ENCODE results near the gene ZNF423.

Gene ZNF423

GRCh38 chr16:49869731-49870130, 13.8 kb upstream of the ZNF423 start:
- DNase-seq = no peak

DNA sequence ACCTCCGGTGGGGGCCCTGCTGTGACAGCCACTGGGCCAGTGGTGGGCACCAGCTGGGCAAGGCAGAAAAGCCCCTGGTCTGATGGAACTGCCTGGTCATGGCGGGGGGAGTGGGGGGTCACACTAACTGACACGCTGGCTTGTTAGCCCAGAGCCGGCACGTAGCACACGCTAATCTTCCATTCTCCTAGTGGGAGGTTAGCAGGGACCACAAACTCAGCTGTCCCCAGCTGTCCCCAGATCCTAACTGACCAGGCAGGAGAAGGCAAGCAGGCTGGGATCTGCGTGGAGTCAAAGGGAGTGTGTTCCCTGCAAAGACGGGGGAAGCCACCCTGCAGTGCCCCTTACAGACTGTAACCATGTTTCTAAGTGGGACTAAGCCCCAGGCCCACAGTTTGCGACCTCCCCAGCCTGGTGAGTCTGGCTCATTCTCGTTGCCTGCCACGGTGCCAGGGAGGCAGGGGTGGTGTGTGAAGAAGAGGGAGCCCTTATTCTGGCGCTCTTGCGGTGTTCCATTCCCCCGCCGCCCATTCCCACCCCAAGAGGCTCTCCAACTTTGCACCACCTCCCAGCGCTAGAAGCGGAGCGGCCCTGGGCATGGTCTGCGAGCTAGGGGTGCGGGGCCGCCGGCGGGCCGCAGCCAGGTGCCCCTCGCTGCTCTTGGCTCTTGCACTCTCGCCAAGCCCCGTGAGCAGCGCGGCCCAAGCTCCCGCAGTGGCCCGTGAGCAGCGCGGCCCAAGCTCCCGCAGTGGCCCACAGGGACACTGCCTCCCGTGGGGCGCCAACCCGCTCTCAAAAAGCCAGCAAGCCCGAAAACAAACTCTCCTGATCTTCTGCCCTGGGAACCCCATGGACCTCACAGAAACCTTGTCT, 12.1 kb upstream of the ZNF423 start:
- DNase-seq = no peak

DNA sequence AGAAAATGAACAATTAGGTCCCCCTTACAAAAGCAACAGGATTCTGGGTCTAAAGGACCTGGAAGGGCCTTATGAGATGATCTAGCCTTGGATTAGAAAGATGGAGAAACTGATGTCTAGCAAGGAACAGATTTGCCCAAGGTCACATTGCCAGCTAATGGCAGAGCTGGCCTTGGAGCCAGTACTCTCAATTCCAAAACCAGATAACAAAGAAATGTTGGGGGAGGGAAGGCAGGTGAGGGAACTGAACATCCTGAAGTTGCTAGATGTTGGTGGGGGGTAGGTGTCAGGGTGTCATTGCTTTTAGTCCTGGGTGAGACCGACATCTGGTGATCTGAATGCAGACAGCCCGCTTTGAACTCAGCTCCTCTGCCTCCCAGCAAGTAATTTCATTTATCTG, 11.3 kb upstream of the ZNF423 start:
- no peak for DNase-seq

DNA sequence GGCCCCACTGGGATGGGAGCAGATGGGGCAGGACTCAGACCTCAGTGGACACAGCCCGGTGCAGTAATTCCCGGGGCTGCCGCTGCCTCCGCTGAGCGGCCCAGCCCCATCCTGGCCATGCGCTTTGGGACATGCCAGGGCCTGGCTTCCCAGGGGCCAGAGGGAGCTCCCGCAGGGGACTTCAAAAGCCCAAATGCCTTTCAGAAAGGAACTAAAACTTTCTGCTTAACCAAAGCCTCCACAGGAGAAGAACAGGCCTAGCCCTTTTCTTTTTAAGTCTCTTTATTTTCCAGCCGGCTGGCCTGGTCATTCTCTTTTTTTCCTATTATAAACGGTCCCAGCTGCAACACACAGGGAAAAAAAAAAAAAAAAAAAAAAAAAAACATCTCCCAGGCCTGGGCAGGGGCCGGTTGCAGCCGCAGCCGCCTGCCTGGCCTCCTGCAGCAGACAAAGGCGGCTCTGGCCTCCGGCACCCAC, 10.7 kb upstream of the ZNF423 start:
- DNase-seq = no peak

DNA sequence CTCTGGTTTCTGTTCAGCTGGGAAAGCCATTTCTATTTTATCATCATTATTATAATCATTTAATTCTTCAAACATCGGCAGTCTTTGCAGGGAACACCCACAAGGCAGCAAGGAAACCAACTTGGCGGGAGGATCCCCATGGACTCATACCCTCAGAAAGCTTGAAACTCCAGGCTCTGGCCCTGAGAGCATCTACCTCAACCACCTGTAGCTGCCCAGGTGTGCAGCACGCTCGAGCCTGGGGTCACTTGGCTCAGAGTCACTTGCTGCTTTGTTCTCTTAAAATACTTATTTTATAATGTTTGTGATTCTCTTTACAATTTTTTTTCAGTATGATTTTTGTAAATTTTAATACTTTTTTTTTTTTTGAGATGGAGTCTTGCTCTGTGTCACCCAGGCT, 6.8 kb upstream of the ZNF423 start:
- DNase-seq = no peak

DNA sequence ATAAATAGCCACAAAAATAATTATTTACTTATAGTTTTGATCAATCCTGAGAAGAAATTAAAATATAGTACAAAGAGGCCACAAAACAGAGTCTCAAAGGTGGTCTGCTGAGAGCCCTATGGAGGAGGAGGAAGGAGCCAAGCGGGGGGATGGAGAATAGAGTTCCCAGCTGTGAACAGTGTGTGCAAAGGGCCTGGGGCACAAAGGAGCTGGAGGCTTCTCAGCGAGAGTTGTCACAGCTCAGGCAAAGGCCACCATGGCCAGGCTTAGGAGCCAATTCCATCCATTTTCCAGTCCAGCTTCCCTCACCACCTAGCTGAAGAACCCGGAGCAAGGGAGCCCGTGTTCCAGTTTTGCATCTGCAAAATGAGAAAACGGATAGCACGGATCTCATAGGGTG, 5.4 kb upstream of the ZNF423 start:
- DNase-seq = no peak

DNA sequence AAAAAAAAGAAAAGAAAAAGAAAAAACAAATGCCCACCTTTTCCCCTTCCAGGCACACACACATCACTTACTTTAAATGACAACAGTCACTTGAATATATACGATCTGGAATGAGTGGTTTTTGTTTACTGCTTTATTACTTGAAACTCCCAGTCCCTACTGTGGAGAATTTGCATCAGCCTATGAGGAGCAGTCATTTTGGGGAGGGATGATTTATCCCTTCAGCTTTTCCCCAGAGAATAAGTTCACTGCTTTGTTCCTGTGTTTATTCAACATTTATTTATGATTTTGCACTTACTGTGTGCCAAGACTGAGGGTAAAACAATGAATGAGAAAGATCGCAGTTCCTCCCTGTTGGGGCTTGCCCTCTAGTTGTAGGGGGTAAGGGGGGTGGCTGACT, 4.7 kb upstream of the ZNF423 start:
- no peak for DNase-seq

DNA sequence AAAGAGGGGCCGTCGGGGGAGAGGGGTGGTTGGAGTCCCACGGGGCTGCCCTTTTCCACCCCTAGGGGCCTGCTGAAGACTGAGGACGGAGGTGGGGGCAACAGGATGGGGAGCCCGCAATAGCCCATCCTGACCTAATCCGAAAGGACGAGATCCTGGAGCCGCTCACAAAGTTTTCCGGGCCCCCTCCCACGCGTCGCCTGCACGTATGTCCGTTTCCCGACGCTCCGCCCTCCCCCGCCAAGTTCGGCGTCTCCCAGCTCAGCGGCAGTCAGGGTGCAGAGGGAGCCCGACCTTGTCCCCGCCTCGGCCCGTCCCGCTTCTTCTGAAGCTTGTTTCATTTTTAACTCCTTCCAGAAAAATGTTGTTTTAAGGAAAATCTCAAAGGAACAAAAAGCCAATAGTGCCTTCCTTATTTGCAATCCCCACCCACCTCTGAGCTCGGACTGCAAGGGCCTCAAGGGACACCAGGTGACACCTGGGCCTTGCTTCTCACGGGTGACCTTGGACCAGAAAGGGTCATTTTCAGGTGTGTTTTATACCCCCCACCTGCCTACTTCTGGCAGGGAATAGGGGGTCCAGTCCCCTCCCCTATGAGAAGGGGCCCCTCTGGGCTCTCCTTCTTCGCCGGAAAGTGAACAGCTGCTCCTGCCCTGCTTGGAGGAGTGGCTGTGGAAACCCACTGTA, 3.4 kb upstream of the ZNF423 start:
- no peak for DNase-seq

DNA sequence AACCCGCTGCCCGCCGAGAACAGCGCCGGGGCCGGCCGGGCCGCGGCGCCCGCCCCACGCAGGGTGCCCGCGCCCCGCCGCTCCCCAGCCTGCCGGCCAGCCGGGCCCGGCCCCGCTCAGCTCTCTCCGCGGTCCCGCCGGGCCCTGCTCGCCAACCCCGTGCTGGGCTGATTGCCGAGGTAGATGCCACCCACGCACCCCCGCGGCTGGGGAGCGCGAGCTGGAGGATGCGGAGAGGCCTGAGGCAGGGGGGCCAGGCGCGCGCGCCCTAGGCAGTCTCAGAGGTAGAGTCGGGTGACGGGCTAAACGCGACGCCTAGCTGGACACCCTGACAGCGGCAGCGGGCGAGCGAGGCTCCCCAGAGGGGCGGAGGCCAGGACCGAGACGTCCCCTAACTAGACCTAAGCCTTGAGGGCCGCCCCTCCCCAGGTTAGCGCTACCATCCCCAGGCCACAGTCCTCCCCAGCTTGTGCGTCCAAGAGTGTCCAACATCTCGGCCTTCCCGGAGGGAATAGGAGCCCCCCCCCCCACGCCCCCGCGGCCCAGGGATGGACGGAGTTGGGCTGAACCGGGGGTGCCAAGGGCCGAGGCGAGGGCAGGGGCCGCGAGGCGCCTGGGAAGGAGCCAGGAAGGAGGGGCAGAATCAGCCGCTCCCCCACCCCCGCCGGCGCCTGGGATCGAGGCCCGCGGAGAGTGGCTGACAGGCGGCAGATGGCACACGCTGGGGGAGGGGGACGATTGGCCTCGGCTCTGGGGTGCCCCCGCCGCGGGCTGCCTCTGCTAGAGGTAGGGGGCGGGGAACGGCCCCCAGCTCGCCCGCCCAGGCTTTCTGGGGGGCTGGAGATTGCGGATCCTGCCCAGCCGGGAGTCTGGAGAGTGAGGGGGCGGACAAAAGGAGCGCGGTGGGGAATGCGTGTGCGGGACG, 2.5 kb upstream of the ZNF423 start:
- DNase-seq = no peak

GRCh38 chr16:49857423-49858181, 1.7 kb upstream of the ZNF423 start:
- peak; percentile 10 for DNase-seq

- DNase-seq = peak; percentile 64
Observed at GRCh38 chr16:49856672-49857330, 889 bp upstream of the ZNF423 start.

DNA sequence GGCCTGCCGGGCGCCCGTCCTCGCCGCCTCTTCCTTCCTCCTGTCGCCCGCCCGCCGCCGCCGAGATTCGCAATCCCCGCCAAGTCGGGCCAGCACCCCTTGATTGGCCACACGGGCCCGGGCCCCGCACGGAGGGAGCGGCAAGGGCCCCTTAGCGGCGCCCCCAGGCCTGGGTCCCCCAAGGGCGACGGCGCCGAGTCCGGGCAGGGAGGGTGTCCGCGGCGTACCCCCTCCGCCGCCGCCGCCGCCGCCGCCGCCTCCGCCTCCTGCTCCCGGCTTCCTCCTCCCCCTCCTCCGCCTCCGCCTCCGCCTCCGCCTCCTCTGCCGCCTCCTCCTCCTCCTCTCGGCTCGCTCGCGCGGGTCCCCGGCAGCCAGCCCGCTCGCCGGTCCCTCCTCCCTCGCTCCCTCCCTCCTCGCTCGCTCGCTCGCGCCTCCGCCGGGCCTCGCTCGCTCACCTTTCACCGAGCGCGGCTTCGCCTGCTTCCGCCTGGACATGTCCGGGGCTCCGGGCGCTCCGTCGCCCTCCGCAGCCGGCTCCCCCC, 561 bp downstream of the ZNF423 start:
- peak; percentile 80 for DNase-seq

DNA sequence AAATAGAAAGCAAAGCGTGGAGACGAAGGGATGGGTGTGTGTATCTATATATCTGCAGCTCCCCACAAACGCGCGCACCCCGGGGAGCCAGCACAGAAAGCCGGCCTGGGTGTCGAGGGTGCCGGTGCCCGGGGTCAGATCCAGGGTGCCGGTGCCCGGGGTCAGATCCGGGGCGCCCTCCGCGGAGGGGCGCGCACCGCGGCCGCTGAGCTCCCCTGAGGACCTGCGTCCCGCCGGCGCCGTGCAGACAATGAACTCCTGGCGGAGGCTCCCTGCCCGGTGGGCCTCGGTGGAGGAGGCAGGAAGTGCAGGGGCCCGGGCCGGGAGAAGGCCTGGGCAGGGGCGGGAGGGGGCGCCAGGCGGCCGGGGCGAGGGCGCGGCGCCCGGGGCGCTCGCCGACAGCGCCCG, 1.1 kb downstream of the ZNF423 start:
- DNase-seq = peak; percentile 46

GRCh38 chr16:49854188-49854795, 1.6 kb downstream of the ZNF423 start:
- no peak for DNase-seq

GRCh38 chr16:49852279-49852678, 3.6 kb downstream of the ZNF423 start:
- DNase-seq = no peak

GRCh38 chr16:49851468-49851787, 4.5 kb downstream of the ZNF423 start:
- peak; percentile 16 for DNase-seq

DNA sequence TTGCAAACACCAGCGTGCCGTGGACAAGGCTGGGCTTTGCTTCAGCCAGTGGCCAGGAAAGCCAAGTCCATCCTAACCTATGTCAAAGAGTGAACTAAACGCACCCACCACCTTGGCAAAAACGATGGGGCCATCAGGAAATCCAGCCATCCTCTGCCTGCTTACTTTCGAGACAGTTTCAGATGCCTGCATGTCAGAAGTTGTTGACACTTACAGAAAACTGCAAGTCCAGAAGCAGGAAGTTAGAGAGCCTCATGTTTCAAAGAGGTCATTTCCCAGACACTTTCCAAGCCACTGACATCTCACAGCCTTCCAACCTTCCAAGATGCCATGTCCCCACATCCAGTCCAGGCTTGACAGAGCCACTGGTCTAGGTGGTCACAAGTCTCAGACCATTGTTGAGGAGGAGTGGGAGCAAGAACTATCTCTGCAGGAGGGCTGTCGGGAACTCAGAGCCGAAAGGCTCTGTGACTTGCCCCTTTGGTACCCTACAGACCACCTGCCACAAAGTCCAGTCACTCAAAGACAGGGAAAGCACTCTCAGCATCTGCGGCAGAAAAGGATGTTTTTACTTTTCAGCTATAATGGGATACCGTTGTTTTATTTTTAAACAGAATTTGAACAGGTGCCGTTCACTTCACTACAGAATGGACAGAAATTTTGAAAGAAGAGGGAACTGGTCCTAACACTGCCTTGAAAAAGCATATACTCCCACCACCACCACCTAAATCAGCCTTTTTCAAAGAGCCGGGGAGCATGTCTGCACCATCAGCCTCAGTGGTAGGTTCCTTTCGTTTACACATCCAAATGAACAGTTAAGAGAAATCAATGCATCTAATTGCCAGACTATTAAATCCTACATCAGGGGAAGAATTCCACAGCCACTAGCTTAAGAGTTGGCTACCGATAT, 5.1 kb downstream of the ZNF423 start:
- DNase-seq = no peak

DNA sequence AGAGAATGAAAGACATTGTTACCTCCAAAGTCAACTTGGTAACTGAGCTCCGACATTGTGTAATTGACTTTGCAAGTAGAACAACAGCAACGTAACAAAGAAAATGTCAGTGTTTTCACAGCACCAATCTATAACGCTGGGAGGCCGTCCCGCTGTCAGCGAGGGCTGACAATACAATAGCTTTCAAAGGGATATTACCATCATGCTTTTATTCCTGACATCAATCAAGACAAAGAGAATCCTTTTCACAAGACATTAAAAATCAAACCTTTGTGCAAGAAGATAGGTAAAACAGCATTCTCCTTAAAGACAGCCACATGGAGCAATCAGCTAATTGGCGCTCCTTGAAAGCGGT, 6.2 kb downstream of the ZNF423 start:
- DNase-seq = no peak

DNA sequence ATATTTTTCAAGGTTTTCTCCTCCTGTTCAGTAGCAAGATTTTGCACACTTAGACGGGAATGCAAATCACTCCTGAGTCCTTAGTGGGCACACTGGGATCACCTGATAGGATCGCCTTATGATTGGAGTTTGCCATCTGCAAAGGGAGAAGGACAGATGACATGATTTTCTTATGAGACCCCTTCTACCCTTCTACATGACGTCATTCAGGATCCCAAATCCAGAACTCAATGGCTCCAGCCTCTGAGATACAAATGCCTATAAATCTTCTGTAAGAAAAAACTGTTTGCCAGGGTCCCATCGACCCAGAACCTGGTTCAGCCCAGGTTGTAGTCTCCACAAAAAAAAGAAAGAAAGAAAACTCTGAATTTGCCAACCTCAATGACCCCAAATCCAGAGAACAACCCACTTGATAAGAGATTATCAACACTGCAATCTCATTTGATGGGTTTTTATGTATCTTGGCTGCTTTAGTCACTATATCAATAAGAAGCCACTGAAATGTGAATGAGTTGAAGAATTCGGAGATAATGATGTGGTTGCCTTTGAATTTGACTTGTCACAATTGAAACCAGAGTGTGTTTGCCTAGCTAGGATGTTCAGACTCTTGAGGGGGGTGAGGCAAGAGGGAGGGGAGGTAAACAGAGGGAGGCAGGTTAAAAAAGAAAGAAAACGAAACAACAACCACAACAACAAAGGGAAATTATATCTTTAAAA, 6.7 kb downstream of the ZNF423 start:
- DNase-seq = no peak

DNA sequence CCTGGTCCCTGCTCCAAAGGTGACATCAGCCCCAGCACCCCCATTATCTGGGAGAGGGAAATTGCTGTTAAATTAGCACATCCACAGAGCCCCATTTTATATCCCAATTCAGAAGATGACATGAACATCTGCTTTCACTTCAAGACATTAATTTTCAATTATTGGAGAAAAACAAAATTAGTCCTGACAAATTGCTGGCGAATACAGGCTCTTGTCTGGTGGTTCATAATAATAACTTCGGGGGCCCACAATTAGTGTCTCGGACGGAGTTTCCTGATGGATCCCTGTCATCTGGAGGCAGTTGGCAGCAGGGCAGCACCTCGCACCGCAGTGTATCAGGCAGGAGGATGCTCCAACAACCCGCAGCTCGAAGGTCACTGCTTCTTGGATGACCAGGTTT, 7.4 kb downstream of the ZNF423 start:
- no peak for DNase-seq
